HG02840 (cell line): ENCODE results near the gene ITGA3.

Experiments
- ATAC-seq: cut with Tn5 transposase; IDR thresholded peaks from one replicate; pipeline ENCODE4 v1.9.1; 2021; ENCODE audit warnings: mild to moderate bottlenecking, moderate library complexity, moderate number of reproducible peaks; ENCODE audit not compliant: unreplicated experiment, low FRiP score

ITGA3 gene

GRCh38 chr17:50105811-50106210 lies 49.9 kb downstream of the ITGA3 start:
- no peak for ATAC-seq

GRCh38 chr17:50106393-50107131 lies 50.7 kb downstream of the ITGA3 start:
- ATAC-seq, result no peak

- ATAC-seq, result no peak
Measured at GRCh38 chr17:50107790-50108414, 52.0 kb downstream of the ITGA3 start.

GRCh38 chr17:50108556-50108955 lies 52.6 kb downstream of the ITGA3 start:
- ATAC-seq, result no peak

- no peak for ATAC-seq
Measured at GRCh38 chr17:50109207-50109606, 53.3 kb downstream of the ITGA3 start.

GRCh38 chr17:50109785-50110184 lies 53.9 kb downstream of the ITGA3 start:
- ATAC-seq, result no peak

- ATAC-seq, result no peak
Measured at GRCh38 chr17:50110591-50111349, 54.9 kb downstream of the ITGA3 start.

- ATAC-seq, result no peak
Measured at GRCh38 chr17:50111673-50112655, 56.1 kb downstream of the ITGA3 start.

GRCh38 chr17:50112694-50113093 lies 56.8 kb downstream of the ITGA3 start:
- no peak for ATAC-seq

- no peak for ATAC-seq
Measured at GRCh38 chr17:50113624-50114320, 57.9 kb downstream of the ITGA3 start.

GRCh38 chr17:50114401-50114800 lies 58.5 kb downstream of the ITGA3 start:
- ATAC-seq, result no peak

GRCh38 chr17:50114849-50115357 lies 59.0 kb downstream of the ITGA3 start:
- no peak for ATAC-seq

GRCh38 chr17:50115756-50116155 lies 59.8 kb downstream of the ITGA3 start:
- no peak for ATAC-seq

- ATAC-seq, result no peak
Measured at GRCh38 chr17:50117202-50118051, 61.5 kb downstream of the ITGA3 start.

GRCh38 chr17:50118076-50118827 lies 62.3 kb downstream of the ITGA3 start:
- no peak for ATAC-seq

GRCh38 chr17:50118828-50119218 lies 62.9 kb downstream of the ITGA3 start:
- ATAC-seq, result no peak

- no peak for ATAC-seq
Measured at GRCh38 chr17:50120475-50121253, 64.8 kb downstream of the ITGA3 start.
